Measurements from ENCODE around the gene APOL1. TPM values are rescaled to one million over a fixed set of nuclear protein-coding genes. Genes with fewer than 3 reads are reported as not detected.
"Not testable (repeated sequence)": the region's sequence is repeated elsewhere in the genome, so short reads cannot be mapped to it uniquely, and the experiment has no call there.

APOL1 gene
- total RNA-seq, 4 donors from 2014 or later = 19.0 to 48.8 (median 28.0) TPM

DNA sequence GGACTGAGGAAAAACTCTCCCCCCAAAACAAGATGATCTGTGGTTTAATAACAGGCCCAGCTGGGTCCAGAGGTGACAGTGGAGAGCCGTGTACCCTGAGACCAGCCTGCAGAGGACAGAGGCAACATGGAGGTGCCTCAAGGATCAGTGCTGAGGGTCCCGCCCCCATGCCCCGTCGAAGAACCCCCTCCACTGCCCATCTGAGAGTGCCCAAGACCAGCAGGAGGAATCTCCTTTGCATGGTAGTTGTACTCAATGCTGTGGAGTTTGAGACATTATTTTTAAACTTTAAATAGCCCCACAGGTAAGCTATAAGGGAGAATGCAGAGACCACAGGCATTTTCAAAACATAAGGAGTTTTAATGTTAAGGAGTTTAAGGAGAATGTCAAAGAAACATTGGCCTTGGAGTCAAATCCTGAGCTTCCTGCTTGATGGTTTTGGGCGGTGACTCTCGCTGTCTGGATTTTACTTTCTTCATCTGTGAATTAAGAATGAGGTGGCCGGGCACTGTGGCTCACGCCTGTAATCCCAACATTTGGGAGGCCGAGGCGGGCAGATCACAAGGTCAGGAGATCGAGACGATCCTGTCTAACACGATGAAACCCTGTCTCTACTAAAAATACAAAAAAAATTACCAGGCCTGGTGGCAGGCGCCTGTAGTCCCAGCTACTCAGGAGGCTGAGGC, 6.8 kb downstream of the APOL1 start:
- Histone ChIP-seq H3K36me3 (peaks cover 0 to 47% (median 36%) of the 10 kb centered on the region in 4 donors), H3K4me1 (peaks cover 33 to 49% (median 41%) of the 10 kb centered on the region in 4 donors), H3K27me3 (no peaks in the 10 kb centered on the region), H3K27ac (replicated peaks in 1 of 4) (peak overlapping the region; percentile 52 to 68 (median 64)), H3K4me3 (no peak overlapping the region), H3K9me3 (no peaks in the 10 kb centered on the region)
- intact Hi-C loops (cut with DNase I) = loop anchor here (5.0 kb wide), 1 partner anchor 57 kb away; the partner anchor contains the start of gene APOL4
- WGBS = 71% methylated on average over 11 of the region's 14 CpGs
- TF ChIP-seq EP300 (IDR thresholded peaks at IDR 0.05) (no peak), POLR2AphosphoS5 (IDR thresholded peaks at IDR 0.05) (no peak), POLR2A (IDR thresholded peaks at IDR 0.05; ENCODE audit: low read depth) (no peak)
- TF ChIP-seq, protein P1, sequence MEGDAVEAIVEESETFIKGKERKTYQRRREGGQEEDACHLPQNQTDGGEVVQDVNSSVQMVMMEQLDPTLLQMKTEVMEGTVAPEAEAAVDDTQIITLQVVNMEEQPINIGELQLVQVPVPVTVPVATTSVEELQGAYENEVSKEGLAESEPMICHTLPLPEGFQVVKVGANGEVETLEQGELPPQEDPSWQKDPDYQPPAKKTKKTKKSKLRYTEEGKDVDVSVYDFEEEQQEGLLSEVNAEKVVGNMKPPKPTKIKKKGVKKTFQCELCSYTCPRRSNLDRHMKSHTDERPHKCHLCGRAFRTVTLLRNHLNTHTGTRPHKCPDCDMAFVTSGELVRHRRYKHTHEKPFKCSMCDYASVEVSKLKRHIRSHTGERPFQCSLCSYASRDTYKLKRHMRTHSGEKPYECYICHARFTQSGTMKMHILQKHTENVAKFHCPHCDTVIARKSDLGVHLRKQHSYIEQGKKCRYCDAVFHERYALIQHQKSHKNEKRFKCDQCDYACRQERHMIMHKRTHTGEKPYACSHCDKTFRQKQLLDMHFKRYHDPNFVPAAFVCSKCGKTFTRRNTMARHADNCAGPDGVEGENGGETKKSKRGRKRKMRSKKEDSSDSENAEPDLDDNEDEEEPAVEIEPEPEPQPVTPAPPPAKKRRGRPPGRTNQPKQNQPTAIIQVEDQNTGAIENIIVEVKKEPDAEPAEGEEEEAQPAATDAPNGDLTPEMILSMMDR (IDR thresholded peaks at IDR 0.05) = no peak
- DNase-seq (ENCODE audit: extremely low spot score) = no peak

DNA sequence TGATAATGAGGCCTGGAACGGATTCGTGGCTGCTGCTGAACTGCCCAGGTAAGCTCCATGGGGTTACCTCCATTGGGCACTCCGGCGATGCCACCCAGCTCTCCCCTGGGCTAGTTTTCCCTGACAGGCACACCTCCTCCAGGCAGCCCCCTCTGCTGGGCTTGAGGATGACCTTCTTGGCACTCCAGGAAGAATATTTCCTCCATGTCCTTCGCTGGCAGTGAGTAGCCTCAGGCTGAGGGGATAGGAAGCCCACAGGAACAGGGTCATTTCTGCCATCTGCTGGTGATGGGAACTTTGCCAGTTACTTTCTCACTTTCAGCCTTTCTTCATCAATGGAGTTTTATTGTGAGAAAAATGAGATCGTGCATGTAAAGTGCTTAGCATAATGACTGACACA, 8.7 kb downstream of the APOL1 start:
- H3K27ac ChIP-seq (replicated peaks in 1 of 4); H3K4me3 ChIP-seq; intact Hi-C loops (cut with DNase I); H3K9me3 ChIP-seq; H3K27me3 ChIP-seq; DNase-seq (ENCODE audit: extremely low spot score): not testable (repeated sequence)
- Histone ChIP-seq H3K4me1 (peaks cover 26 to 37% (median 30%) of the 10 kb centered on the region in 4 donors), H3K36me3 (peaks cover 9 to 66% (median 55%) of the 10 kb centered on the region in 4 donors)
- 73% methylated on average over 4 of the region's 6 CpGs for WGBS

DNA sequence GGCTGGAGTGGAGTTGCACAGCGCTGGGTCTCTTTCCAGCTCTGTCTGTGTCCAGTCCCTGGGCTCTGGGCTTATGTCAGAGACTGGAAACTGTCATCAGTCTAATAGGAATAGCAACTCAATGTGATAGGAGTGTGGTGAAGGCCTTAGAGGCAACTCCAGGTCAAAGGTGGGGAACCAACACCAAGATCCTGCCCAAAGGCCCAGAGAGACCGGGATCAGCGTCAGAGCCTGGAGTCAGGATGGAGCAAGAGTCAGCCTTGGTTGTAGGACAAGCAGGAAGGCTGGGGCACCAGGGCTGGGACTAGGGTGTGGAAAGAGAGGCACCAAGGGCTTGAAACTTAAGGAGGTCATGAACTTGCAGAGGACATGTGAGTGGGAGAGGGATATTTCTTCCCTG, 9.4 kb downstream of the APOL1 start:
- 86% methylated on average over 3 of the region's 3 CpGs for WGBS
- H3K9me3 ChIP-seq; H3K27ac ChIP-seq (replicated peaks in 1 of 4); intact Hi-C loops (cut with DNase I); DNase-seq (ENCODE audit: extremely low spot score); H3K27me3 ChIP-seq; H3K4me3 ChIP-seq: not testable (repeated sequence)
- Histone ChIP-seq H3K36me3 (peaks cover 9 to 66% (median 57%) of the 10 kb centered on the region in 4 donors), H3K4me1 (peaks cover 25 to 31% (median 27%) of the 10 kb centered on the region in 4 donors)

DNA sequence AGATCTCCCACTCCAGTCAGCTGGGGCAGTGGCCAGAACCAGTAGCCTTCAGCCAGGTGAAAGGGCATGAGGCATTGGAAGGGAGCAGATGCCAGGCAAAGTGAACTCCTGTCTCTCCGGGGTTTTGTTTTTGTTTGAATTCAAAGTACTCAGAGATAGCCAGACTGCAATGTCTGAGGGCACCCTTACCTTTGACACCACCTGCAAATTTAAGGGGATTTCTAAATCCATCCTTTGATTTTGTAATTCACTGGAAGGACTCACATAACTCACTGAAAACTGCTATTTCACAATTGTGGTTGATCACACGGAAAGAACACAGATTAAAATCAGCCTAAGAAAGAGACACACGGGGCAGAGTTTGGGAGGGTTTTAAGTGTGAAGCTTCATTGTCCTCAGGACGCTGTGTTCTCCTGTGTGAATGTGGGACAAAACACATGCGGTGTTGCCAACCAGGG, 10.3 kb downstream of the APOL1 start:
- WGBS = 80% methylated on average over 5 of the region's 5 CpGs
- H3K27ac ChIP-seq (replicated peaks in 1 of 4); H3K4me3 ChIP-seq; DNase-seq (ENCODE audit: extremely low spot score); intact Hi-C loops (cut with DNase I); H3K27me3 ChIP-seq; H3K9me3 ChIP-seq: not testable (repeated sequence)
- Histone ChIP-seq H3K4me1 (peaks cover 16 to 22% (median 20%) of the 10 kb centered on the region in 4 donors), H3K36me3 (peaks cover 9 to 59% (median 51%) of the 10 kb centered on the region in 4 donors)

DNA sequence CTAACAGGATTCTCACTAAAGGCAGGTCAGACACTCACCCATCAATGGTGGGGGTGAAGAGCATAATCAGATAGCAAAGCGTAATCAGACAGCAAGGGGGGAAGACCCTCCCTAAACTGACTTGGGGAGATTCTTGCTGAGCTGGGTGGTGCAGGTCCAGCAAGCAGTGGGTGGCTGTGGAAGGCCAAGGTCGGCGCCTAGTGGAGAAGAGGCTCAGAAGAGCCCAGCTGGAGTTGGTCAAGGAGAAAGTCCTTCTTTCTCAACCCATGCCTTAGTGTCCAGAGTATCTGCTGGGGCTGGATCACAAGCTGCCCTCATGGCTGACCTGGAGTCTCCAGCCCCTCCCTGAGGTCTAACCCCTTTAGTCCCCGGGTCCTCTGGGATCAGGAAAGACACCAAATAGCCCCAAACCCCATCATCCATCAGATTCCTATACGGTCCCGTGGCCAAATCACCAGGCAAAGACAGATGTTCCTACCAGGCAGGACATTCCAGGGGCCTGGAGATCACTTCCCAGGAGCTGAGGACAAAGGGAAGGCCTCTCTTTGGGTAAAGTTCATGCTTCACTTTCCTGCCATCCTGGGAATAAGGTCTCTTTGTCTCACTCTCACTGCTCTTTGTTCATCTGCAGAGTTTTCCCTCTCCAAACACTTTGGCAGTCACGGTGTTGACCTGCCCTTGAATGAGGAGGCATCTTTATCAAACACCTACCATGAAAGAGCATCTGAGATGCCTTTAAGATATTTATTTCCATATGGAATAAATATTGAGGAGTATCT, 11.1 kb downstream of the APOL1 start:
- intact Hi-C loops (cut with DNase I); DNase-seq (ENCODE audit: extremely low spot score); H3K27me3 ChIP-seq; H3K4me3 ChIP-seq; H3K9me3 ChIP-seq: not testable (repeated sequence)
- 78% methylated on average over 7 of the region's 7 CpGs for WGBS
- Histone ChIP-seq H3K4me1 (peaks cover 8 to 13% (median 12%) of the 10 kb centered on the region in 4 donors), H3K27ac (replicated peaks in 1 of 4) (peak overlapping the region in 2 of 4 donors; percentile 5 to 42), H3K36me3 (peaks cover 9 to 59% (median 51%) of the 10 kb centered on the region in 4 donors)

DNA sequence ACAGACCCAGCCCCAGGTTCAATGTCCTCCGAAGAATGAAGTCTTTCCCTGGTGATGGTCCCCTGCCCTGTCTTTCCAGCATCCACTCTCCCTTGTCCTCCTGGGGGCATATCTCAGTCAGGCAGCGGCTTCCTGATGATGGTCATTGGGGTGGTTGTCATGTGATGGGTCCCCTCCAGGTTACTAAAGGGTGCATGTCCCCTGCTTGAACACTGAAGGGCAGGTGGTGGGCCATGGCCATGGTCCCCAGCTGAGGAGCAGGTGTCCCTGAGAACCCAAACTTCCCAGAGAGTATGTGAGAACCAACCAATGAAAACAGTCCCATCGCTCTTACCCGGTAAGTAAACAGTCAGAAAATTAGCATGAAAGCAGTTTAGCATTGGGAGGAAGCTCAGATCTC, 14.1 kb downstream of the APOL1 start:
- whole genome bisulfite sequencing = 98% methylated on average over 4 of the region's 4 CpGs
- no peak overlapping the region for H3K4me3 ChIP-seq
- no peak overlapping the region for H3K27ac ChIP-seq (replicated peaks in 1 of 4)
- H3K9me3 ChIP-seq = no peaks in the 10 kb centered on the region
- DNase-seq (ENCODE audit: extremely low spot score) = no peak
- intact Hi-C loops (cut with DNase I) = no loop called here
- no peak for TF ChIP-seq POLR2A (IDR thresholded peaks at IDR 0.05; ENCODE audit: low read depth)
- no peak for TF ChIP-seq POLR2AphosphoS5 (IDR thresholded peaks at IDR 0.05)
- no peak for TF ChIP-seq EP300 (IDR thresholded peaks at IDR 0.05)
- TF ChIP-seq, protein P1 (IDR thresholded peaks at IDR 0.05) = no peak
- H3K36me3 ChIP-seq = peaks cover 9 to 45% (median 38%) of the 10 kb centered on the region in 4 donors
- no peaks in the 10 kb centered on the region for H3K4me1 ChIP-seq
- no peaks in the 10 kb centered on the region for H3K27me3 ChIP-seq
